ENCODE data around the gene HOXC6.

HOXC6 gene

DNA sequence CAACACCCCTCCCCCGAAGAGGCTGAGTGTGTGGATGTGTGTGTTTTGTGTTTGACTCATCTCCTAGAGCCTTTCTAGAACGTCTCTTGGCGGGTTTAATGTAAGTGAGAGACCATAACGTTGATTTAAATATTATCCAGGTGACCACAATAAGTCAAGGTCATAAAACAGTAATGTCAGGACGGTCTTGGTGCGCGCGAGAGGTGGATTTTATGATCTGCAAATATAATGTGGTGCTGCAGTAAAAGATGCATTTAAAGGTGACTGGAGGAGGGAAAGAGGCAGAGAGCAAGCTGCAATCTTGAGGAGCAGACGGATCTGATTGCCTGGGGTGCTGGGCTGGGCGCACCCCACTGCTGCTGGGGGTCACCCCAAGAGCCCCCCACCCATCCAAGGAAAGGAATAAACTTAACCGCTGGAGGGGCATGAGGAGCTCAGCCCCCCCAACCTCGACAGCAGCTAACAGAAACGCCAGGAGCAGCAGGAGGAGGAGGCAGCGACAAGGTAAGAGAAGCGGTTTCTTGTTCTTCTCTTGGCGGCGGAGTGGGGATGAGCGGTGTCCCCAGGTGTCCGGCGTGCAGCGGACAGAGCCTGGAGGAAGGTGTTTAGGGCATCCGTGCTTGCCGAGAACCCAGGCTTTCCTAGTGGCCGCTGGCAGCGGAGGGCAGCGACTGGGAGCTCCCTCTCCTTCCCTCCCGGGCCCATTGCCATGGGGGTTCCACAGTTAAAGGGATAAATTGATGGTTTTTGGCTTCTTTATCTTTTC is 37.7 kb upstream of the HOXC6 start:
- DNase-seq = no peak

DNA sequence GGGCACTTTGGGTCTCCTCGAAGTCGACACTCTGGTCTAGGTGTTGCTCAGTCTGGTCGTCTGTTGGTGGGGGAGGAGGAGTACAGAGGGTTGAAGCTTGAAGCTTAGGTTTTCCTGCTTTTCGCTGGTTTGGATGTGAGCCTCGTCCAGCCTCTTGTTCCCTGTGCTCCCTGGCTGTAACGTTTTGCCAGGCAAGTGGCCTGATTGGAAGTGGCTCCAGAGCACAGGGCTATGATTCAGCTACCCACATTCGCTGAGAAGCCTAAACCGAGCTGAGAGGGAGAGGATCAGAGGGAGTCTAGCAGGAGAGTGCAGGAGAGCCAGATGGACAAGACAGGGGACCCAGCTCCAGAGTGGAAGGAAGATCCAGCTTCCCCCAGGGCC is 37.2 kb upstream of the HOXC6 start:
- DNase-seq = peak; percentile 80

DNA sequence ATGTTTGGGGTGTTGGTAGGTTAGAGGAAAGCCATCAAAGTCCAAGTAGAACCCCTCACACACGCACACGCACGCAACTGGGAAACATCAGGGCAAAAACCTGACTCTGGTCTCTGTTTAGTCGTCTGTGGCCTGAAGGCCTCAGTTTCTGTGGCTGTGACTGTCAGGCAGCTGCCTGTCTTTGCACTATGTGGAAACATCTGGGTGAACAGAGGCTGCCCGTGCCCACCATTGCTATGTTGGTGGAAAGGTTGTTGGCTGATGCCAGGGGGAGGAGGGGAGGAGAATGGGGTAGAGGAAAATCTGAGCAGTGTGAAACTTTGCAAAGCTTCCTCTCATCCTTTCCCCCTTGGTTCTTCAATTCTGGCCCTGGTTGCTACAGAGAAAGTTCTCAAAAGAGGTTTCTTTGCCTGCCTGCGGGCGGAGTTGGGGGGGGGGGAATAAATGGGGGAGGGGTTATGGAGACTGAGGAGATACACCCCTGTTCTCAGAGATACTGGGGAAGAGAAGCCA is 35.8 kb upstream of the HOXC6 start:
- no peak for DNase-seq

DNA sequence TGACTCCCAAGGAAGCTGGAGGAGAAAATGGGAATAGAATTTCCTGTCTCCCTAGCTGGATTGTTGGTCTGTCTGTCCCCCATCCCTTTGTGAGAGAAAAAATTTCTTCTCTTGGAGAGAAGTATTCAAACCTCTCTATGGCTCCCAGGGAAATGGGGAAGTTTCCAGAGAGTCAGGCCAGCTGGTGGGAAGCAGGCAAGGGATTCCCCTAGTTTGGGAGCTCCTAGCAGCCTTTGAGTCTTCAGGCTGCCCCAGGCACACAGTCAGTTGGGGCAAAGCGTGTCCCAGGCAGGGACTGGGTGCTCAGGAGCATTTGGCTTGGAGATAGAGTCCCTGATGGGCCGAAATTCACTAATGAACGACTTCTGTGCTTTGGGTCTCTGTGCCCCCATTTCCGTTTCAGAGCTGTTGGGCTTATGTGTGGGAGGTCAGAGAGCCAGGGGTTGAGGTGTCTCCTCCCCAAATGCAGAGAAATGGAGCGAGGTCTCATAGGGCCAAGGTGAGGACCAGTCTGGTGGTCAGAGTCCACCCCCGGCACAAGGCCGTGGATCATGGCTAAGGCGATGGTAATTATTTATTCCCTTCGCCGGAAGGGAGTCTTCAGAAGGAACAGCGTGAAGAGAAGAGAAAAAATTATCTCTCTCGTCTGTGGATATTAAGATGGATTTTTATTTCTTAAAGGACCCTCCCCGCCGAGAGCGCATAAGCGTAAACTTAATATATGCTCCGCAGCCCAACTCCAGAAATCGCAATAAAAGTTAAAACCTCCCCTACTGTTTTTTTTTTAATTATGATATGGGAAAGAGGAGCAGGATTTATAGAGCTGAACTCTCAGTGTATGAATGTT is 34.9 kb upstream of the HOXC6 start:
- no peak for DNase-seq

DNA sequence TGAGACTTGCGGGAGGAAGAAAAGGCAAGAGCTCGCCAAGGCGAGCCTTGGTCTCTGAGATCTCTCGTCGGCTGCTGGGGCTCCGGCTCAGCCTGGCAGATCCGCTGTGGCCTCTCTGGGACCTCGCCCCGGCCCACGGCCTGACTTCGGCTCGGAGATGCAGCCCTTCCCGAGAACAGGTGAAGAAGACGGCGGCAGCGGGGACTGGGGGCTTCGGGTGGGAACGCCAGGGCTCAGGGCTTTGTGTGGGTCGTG is 34.3 kb upstream of the HOXC6 start:
- no peak for DNase-seq

DNA sequence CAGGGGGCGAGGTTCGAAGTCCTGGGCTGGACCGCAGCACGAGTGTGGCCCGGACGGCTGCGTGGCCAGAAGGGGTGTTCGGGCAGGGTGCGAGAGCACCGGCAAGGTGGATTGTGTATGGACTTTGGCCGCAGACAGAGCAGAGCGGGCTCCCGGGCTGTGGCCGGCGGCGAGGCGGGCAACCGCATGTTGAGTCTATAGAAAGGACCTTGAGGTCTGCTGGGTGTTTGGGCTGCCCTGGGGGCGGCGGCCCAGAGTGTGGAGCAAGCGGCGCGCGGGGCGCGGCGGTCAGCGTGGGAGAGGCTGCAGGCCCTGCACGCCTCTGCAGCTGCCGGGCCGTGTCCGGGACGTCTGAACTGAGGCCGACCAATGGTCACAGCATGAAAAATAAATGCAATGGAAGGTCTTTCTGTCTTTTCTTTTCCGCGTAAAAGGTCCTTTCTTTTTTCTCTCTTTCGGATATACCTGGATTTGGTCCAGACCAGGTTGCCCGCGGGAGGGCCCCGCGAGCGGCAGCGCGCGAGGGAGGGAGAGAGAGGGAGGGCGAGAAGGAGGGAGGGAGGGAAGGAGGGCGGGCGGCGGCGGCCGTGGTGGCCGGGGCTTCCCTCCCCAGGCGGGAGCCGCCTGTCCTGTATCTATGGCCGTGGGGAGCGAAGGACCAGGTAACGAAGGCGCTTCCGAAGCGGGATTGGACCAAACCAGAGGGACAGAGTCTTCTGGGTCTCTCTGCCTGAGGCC is 33.8 kb upstream of the HOXC6 start:
- no peak for DNase-seq

DNA sequence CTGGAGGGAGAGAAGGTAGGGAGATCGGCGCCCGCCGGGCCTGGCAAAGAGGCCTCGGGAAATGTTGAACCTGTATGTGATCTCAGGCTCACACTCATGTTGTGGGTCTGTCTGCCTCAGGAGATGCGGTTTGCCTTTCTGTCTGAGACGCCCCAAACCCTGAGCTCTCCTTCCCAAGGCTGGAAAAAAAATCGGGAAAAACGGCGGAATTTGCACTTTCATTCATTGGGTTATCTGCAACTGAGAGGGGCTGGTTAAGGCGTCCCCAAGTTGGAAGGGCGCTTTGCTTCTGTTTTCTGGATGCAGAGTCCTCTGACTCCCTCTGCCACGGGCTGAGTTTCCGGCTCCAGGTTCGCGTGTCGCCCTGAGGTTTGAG is 33.2 kb upstream of the HOXC6 start:
- no peak for DNase-seq

DNA sequence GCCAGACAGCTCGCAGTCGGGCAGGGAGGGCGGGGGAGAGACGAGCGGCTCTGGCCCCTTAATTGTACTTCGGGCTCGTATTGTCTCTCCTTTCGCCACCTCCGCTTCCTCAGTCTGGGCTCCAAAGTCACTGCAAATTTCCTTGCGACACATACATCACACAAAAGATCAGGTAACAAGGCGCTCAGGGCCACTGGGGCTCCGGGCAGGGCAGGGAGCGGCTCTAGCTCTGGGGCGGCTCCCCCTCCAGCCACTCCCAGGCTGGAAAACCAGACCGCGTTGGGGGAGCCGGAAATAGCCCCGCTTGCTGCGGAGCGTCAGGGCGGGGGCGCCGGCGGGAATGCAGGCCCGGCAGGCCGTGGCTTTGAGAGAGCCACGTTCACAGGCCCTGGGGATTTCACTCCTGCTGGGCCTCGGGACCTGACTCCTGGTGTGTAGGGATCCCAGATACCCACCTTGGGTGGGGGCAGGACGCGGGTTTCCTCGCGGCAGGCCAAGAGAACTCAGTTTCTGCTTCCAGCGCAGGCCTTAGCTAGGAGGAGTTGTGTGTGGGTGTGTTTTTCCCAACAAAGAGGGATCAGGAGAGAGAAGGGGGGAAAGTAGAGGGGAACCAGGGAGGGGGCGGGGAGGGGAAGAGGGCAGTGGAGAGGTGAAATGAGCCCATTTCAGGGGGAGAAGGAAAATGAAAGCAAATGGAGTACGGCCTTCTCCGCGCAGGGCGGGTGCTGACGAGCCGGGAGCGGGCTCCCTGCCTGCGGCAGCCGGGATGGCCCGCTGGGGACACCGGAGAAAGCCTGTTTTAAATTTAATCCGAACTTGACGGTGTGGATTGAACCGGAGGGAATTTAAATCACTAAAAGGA is 32.6 kb upstream of the HOXC6 start:
- peak; percentile 89 for DNase-seq

DNA sequence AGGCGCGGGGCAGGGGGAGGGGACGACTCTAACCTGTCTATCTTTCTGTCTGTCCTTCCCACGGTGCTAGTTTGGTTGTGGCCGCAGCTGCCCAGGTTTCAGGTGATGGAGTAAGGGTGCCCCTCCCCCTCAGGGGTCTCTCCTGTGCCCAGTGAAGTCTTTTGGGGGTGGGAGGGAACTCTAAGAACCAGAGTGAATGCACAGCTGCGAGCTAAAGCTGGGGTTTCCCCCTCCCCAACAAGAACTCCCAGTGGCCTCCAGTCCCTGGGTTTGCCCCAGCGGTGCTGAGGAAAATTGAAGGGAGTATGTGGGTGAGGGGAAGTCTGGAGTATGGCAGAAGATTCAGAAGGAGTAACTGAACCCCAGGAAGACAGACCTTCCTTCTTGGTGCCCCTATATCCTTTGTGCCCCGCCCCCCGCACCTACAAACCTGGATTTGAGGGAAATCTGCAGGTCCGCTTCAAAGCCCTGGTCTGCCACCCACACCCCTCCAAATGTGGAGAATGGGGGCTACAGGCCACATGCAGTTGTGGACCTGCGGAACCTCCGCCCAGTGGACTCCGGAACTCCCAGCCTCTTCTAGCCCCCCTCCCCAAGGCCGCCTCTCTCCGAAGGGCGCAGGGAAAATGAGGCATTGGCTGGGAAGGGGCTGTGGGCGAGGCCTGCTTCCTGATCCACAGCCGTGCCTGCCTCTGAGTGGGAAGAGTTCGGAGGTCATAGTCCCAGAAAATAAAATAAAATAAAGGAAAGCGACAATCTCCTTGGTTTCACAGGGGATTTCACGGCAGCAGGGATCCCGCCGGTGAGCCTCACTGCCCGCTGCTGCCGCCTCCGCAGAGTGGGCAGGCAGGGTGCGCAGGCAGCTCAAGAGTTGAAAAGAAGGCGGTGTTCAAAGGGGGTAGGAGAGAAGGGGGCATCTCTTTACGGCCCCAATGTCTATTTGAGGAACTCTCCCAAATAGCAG is 31.7 kb upstream of the HOXC6 start:
- DNase-seq = no peak

DNA sequence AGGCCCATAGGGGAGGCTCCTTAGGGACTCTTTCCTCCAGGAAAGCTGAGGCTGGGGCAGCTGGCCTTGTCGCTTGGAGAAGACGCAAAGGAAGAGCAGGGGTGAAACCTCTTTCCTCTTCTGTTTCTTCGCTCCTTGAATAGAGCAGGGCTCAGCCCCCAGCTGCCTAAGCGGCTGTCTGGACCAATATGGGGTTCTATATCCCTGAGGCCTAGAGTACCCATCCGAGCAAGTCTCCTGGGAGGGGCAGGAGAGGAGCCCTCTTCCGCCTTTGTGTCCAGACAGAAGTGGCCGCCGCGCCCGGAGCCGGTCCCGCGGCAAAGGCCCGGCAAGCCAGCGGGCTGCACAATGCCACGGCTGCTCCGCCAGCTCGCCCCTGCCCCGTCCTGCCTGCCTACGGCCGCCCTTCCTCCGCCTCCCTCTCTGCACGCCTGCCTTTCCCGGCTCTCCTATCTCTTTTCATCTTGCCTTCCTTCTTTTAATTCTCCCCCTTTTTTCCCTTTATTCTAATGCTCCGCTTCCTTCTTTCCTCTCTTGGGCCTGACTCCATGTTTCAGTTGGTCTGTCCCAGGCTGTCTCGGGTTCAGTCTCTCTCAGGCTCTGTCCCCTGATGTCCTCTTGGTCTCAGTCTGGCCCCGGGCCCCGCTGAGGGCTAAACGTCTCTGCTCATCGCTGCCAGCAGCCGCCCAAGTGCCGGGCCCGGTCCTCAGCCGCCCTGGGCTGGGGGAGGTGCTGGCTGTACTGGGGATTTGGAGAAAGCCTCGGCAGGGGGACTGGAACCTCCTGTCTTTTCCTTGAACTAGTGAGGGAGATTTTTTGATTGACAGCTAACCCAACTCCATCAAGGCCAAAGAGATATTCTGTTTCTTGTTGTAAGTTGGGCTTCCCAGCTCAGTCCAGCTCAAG is 30.8 kb upstream of the HOXC6 start:
- no peak for DNase-seq

DNA sequence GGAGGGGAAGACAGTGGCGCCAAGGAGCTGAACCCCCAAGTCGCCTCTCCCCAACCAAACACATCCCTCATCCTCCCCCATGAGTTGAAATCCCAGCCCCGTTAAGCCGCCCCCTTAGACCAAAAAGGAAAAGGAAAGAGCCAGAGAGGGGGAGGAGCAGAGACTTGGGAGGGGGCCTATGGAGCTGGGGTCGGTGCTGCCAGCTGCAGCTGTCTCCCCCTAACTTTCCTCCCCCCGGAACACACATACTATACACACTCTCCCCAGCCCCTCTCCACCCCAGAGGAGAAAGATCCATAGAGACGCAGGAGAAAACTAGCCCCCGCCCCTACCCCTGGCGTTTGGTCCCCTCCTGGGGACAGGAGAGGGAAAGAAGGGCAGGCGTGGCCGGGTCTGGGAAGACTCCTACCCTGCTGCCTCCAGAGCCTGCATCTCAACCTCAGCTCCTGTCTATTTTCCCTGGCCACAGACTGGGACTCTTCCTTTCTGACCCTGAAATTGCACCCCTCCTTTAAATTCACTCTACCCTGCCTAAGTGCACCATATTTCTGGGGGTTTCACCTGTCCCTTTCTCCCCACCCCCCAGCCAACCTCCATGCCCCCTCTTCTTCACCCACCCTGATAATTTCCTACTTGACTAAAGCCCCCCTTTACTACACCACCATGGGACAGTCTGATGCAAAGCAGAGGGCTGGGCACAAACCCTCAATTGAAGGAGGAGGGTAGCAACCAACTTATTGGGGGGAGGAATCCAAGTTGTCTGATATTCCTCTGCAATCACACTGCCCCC is 29.9 kb upstream of the HOXC6 start:
- DNase-seq = peak; percentile 60

DNA sequence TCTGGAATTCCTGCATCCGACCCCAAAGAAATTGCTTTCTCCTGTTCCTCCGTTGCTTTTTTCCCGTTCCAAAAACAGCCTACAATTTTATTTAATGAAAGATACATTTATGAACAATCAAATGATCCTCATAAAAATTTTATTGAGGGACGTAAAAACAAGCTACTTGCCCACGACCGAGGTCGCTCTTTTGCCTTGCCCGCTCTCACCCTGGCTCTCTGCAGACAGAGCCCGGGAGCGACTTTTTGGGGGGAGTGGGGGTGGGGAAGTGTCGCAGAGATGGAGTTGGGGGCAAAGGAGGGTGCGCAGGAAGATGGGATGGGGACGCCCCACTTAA is 29.4 kb upstream of the HOXC6 start:
- DNase-seq = no peak

DNA sequence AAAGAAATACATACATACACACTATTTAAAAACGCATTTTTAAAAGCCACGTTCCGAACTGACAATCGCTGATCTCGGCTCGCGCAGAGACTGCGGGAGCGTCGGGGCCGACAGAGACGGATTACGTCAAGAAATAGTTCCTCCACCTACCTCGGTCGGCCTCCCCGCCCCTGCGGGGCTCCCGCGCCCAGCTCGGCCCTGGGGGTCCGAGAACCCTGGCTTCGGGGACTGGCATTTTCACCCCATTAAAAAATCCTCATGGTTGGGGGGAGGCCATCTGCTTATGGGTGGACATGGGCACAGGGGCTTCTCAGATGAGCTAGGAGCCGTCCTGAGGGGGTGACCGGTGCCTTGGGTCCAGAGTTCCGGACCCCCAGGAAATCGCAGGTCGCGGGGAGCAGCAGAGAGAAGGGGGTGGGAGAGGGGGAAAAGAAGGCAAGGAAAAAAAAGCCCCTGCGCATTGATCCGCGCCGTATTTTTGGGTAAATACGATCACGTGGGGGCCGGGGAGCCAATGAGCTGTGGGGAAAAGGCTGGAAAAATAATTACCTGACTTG is 28.6 kb upstream of the HOXC6 start:
- peak; percentile 88 for DNase-seq

DNA sequence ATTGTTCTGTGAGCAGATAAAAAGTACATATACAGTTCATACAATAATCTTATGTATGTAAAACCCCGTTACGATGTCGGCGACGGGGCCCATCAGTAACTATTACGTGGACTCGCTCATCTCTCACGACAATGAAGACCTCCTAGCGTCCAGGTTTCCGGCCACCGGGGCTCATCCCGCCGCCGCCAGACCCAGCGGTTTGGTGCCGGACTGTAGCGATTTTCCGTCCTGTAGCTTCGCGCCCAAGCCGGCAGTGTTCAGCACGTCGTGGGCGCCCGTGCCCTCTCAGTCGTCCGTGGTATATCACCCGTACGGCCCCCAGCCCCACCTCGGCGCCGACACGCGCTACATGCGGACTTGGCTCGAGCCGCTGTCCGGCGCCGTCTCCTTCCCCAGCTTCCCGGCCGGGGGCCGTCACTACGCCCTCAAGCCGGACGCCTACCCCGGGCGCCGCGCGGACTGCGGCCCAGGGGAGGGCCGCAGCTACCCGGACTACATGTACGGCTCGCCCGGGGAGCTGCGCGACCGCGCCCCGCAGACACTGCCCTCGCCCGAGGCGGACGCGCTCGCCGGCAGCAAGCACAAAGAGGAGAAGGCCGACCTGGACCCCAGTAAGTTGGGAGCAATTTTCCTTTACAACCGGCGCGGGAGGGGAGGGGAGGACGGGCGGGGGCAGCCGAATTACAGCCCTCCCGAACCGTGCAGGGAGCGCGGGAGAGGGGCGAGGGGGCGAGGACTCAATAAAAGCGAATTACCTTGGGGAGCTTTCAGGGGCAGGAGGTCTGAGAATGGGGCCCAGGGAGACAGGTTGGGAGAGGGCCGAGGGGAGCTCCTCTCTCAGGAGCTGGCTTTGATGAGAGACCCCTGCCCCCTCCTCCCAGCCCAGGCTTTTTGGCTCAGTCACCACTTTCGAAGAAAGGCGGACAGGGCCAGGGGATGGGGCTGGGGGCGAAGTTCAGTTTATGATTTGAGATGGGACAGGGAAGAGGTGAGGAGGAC is 27.8 kb upstream of the HOXC6 start, which contains the start of gene HOXC9:
Gene HOXC9 (plus strand): TSS at position 46 of the 999 bp plus-strand sequence. CDS start 28 bp downstream, at position 74.
- no peak for DNase-seq

DNA sequence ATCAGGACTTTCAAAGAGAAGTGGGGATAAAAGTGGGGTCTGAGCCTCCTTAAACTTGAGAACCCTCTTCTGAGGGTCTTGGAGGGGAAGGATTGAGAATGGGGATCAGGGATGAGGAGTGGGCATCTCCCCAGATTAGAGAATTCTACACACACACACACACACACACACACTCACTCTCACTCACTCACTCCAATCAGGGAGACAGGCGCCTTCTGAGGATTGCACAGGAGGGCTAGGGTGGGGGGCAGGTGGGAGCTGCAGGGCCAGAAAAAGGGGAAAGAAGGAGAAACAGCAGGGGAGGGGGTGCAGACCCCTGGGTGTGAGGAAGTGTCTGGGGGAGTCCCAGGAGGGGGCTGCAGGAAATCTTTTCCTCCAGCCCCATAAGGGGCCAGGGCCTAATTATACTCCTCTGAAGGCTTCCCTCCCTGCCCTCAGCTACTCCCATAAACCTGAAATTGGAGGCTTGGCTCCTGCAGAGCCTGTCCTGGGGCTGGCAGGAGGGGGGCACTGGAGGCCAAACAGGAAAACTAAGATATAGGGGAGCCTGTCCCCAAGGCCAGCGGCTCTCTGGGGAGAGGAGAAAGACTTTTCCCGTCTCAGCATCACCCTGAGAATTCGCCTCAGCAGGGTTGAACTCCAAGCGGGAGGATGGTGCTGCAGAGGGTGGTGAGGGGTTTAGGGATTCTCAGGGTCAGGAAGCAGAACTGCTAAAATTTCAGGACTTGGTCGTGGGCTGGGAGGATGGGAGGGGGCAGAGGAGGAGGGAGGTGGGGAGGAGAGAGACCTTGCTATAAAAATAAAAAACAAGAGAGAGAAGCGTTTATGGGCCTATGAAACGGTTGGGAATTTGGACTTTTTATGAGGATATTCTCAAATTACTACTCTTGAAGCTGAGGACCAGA is 26.7 kb upstream of the HOXC6 start:
- no peak for DNase-seq

DNA sequence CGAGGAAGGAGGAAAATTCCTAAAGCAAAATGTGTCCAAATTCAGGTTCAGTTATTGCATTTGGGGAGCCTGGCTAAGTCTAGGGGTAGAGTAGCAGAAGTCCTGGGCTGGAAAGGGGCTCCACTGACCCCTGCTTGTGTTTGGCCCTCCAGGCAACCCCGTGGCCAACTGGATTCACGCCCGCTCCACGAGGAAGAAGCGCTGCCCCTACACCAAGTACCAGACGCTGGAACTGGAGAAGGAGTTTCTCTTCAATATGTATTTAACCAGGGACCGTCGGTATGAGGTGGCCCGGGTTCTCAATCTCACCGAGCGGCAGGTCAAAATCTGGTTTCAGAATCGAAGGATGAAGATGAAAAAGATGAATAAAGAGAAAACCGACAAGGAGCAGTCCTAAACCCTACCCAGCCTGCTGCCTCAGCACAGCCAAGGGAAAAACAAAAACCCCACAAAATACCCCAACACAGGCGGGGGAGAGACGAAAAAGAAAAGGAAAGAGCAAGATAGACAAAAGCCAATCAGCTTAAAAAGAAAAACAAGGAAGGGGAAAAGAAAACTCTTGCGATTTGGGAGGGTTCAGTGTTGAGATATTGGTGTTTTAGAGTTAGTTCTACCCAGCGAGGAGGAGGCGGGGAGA is 25.8 kb upstream of the HOXC6 start:
- DNase-seq = no peak
